GM12874 (cell line): Measurements from ENCODE around the gene GPR55.

Experiments
- TF ChIP-seq, protein P1 (sequence below): IDR thresholded peaks from 2 replicates; pipeline ENCODE4 v1.5.1; 2011; ENCODE audit warnings: low read depth, mild to moderate bottlenecking, control low read depth, low read length, moderate library complexity; ENCODE audit not compliant: insufficient read depth

GPR55 gene

DNA sequence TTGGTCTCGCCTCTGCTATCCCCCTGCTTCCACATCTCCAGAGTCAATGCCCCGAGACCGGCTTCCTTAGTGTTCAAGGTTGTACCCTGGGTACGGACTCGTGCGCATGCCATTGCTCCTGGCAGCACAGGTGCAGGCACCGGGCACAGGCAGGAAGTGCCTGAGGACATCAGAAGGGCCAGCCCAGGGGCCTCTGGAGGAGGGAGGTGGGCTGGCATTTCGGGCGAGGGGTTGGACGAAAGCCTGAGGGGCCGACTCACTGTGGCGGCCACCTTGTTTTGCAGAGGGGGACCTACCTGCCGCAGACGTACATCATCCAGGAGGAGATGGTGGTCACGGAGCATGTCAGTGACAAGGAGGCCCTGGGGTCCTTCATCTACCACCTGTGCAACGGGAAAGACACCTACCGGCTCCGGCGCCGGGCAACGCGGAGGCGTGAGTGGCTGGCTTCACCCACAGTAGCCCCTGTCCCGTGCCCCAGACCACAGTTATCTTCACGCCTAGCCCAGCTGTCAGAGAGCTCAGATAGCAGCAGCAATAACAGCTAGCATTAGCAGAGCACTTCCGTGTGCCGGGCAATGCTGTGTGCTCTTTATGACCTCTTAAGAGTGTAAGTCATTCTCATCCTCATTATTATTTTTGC, 47.8 kb downstream of the GPR55 start:
- TF ChIP-seq, protein P1, sequence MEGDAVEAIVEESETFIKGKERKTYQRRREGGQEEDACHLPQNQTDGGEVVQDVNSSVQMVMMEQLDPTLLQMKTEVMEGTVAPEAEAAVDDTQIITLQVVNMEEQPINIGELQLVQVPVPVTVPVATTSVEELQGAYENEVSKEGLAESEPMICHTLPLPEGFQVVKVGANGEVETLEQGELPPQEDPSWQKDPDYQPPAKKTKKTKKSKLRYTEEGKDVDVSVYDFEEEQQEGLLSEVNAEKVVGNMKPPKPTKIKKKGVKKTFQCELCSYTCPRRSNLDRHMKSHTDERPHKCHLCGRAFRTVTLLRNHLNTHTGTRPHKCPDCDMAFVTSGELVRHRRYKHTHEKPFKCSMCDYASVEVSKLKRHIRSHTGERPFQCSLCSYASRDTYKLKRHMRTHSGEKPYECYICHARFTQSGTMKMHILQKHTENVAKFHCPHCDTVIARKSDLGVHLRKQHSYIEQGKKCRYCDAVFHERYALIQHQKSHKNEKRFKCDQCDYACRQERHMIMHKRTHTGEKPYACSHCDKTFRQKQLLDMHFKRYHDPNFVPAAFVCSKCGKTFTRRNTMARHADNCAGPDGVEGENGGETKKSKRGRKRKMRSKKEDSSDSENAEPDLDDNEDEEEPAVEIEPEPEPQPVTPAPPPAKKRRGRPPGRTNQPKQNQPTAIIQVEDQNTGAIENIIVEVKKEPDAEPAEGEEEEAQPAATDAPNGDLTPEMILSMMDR, result no peak

DNA sequence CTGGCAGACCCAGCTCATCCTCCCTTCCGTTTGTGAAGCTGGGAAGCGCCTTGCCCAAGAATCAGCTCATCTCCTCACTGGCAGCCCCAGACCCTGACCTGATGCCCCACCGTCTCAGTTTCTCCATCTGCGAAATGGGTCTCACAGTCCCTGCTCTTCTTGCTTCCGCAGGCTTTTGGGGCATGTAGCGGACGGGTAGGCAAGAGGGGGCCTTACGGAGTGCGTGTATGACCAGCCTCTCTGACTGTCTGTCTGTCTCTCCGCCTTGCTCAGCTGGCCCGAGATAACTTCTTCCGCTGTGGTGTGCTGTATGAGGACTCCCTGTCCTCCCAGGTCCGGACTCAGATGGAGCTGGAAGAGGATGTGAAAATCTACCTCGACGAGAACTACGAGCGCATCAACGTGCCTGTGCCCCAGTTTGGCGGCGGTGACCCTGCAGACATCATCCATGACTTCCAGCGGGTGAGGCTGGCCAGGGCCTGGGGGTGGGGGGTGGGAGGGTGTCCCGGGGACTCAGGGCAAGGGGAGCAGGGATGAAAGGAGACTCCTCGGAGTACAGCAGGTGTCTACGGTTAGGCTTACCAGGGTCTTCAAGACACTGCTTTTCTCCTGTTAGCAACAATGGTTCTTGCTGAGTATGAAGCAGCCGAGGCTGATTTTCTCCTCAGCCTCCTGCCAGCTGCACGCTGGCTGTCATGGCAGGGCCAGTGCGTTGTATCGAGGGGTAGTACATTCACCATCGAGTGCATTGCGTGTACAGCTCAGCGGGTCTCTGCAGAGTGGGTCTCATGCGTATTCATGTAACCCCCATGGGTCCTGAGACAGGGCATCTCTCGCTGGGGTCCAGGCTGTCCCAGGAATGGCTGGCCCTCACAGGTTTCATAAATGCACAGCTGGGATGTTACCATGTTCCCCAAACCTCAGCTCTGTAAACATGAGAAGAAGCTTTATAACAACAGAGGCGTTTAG, 49.4 kb downstream of the GPR55 start:
- TF ChIP-seq, protein P1, result no peak

DNA sequence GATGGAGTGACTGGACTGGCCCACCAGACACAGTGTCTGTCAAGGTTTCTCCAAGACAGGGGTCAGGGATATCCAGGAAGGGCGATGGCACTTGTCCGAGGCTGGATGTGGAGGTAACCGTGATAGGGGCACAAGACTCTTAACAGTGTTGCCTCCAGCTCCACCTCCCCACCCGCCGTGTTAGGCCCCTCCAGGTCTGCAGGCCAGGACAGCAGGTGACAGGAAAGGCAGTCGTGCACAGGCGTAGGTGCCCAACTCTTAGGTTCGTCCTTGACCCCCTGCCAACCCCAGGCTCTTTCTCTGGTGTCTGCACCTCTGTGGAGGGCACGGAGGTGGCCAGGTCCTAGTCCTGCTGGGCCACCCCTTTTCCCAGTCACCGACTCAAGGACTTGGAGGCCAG, 50.2 kb downstream of the GPR55 start:
- TF ChIP-seq, protein P1, result no peak

DNA sequence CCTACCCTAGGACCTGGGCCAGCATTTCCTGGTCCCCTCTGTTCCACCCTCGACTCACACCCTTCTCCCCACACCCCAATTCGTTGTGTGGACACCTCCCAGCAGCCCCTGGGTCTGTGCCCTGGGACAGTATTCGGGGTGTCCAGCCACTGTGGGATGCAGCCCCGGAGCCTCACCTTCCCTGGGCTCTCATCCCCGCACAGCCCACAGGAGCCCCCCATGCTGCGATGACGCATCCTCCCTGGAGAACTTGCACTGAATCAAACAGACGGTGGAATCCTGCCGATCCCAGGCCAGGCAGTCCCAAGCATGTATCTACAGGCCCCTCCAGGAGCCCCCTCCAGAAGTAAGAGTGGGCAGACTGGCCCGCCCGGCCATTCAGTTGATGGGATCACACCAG, 50.6 kb downstream of the GPR55 start:
- TF ChIP-seq, protein P1, result no peak

DNA sequence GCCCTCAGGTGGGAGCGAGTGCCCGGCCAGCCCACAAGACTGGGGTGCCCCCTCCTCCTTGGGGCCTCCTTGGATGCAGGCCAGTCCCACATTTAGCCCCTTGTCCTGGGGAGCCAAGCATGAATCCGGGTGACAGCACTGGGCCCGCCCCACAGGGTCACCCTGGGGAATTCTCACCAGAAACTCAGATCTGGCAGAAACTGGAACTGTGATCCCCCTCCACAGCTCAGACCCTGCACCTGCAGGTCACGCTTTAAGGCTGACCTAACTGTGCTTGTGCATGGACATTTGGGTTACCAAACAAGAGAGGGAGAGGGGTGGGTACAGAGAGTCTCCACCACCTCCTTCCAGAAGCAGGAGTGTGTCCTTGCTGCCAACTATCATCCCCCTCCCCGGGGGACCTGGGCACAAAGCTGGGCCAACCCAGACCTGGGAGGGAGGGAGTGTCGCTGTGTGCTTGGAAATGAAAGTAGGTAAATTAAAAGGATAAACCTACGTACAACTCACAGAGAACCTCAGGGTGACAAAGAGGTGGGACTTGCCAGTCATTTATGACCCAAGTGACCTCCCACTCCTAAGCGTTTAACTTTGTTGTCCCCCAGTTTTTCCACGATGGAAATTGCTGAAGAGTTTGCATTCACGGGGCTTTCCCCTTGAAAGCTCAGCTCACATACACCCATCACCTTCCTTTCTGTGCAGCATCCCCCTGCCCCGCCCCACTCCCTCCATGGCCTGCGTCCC, 51.2 kb downstream of the GPR55 start:
- TF ChIP-seq, protein P1, result no peak

DNA sequence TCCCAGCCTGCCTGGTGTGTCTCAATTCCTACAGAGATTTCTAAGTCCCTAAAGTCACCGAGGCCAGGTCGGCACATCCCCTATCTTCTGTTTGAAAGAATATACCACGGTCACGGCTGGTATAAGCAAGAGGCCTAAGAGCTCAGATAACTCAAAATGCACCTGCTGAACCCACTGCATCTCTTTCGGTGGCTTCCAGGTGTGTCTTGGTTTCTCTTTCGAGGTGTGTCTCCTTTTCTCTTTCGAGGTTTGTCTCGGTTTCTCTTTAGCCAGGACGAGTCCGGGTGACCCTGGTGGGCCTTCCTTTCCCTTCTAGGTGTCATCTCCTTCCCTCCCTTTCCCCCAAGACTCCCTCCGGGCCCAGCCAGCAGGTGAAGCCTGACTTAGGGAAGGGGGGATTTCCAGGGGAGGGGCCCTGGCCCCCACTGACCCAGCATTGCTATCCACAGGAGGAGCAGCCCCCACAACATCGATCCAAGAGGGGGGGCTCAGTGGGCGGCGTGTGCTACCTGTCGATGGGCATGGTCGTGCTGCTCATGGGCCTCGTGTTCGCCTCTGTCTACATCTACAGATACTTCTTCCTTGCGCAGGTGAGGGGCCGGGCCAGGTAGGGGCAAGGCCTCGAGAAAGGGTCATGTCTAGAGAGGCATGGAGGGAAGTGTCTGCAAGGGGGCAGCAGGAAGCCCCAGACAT, 51.9 kb downstream of the GPR55 start:
- TF ChIP-seq, protein P1, result no peak
